H54 (cell line): ENCODE measurements around the gene GSDMA.
A peak's percentile ranks its signal among the peaks of the same experiment; 100 is the strongest.
"Not testable (repeated sequence)": the region's sequence is repeated elsewhere in the genome, so short reads cannot be mapped to it uniquely, and the experiment has no call there.

ENCODE experiments used
- DNase-seq: peaks from one replicate; pipeline ENCODE4 v3.0.0; 2011; ENCODE audit warnings: low spot score, mixed read lengths; ENCODE audit not compliant: insufficient read length
- FAIRE-seq: peaks from 3 replicates; lab custom pipeline; 2011; peaks lifted over from hg19 to GRCh38; lab: Jason Lieb, UNC
- POLR2A ChIP-seq: IDR thresholded peaks from 2 replicates; pipeline ENCODE4 v1.6.1; 2011; ENCODE audit warnings: low read depth, mild to moderate bottlenecking, low read length

The GSDMA gene

GRCh38 chr17:40005520-40005919 is 42.7 kb downstream of the GSDMA start:
- FAIRE-seq, result no peak
- no peak for DNase-seq
- no peak for TF ChIP-seq POLR2A

GRCh38 chr17:40010946-40011500 is 48.2 kb downstream of the GSDMA start:
- FAIRE-seq, DNase-seq: not testable (repeated sequence)

GRCh38 chr17:40012017-40012647 is 49.3 kb downstream of the GSDMA start:
- FAIRE-seq, DNase-seq: not testable (repeated sequence)

GRCh38 chr17:40014375-40014980 is 51.7 kb downstream of the GSDMA start:
- no peak for TF ChIP-seq POLR2A

GRCh38 chr17:40015005-40015997 is 52.5 kb downstream of the GSDMA start, which contains the start of gene CSF3:
Gene CSF3 (plus strand): TSS chr17:40015440. CDS start chr17:40015475, 35 bp downstream.
- DNase-seq (no peak), FAIRE-seq (no peak)
- TF ChIP-seq POLR2A, result no peak

More at GRCh38 chr17:40014375-40014980, 51.7 kb downstream of the GSDMA start:
- DNase-seq, result no peak
- FAIRE-seq, result no peak

GRCh38 chr17:40015998-40016985 is 53.5 kb downstream of the GSDMA start:
- TF ChIP-seq POLR2A, result no peak
- FAIRE-seq (no peak), DNase-seq (no peak)

GRCh38 chr17:40017422-40018080 is 54.7 kb downstream of the GSDMA start:
- no peak for TF ChIP-seq POLR2A
- DNase-seq (no peak), FAIRE-seq (no peak)

GRCh38 chr17:40018211-40019121 is 55.7 kb downstream of the GSDMA start:
- TF ChIP-seq POLR2A, result no peak
- no peak for DNase-seq
- FAIRE-seq, result no peak

GRCh38 chr17:40019140-40019991 is 56.6 kb downstream of the GSDMA start:
- FAIRE-seq, result no peak
- DNase-seq, result no peak
- TF ChIP-seq POLR2A, result no peak

- TF ChIP-seq POLR2A, result no peak
- DNase-seq (no peak), FAIRE-seq (no peak)
Observed at GRCh38 chr17:40020146-40020545, 57.3 kb downstream of the GSDMA start.

GRCh38 chr17:40021451-40021971 is 58.7 kb downstream of the GSDMA start:
- peak; percentile 79 for FAIRE-seq
- DNase-seq, result peak; percentile 96
- TF ChIP-seq POLR2A, result no peak
